C4-2B (cell line): Measurements from ENCODE around the gene ADD1.

ENCODE experiments used
- H3K27ac ChIP-seq: fragments of 450-650 bp; 2 replicates; pipeline ENCODE4 v1.5.1; 2017
- ZFX ChIP-seq: fragments of 450-650 bp; IDR thresholded peaks from 2 replicates; pipeline ENCODE4 v1.6.1; 2017
- TF ChIP-seq, protein P1 (sequence below): fragments of 450-650 bp; conservative IDR thresholded peaks from 2 replicates; pipeline ENCODE4 v1.5.1; 2017; ENCODE audit warnings: mild to moderate bottlenecking

ADD1 gene

DNA sequence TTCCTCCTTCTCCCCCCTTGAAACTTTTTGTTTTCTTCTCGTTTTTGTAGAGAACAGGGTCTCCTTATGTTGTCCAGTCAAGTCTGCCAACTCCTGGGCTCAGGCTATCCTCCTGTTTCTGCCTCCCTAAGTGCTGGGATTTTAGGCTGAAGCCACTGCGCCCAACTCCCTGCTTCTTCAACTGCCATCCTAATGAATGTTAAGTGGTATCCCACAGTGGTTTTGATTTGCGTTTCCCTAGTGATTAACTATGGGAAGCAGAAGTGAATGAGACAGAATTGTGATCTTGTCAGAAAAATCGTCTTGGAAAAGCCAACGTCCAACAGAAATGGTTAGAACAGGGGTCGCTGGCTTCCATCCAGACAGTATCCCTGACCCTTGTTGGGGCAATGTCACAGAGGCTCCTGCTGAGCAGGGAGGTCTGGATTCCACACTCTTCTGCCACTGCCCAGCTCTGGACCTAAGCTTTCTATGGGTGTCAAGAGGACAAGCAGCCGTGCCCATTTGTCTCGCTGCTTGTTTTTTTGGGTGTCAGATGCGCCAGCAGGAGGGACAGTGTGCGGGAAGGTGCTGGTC, 869 bp upstream of the ADD1 start:
- TF ChIP-seq, protein P1, sequence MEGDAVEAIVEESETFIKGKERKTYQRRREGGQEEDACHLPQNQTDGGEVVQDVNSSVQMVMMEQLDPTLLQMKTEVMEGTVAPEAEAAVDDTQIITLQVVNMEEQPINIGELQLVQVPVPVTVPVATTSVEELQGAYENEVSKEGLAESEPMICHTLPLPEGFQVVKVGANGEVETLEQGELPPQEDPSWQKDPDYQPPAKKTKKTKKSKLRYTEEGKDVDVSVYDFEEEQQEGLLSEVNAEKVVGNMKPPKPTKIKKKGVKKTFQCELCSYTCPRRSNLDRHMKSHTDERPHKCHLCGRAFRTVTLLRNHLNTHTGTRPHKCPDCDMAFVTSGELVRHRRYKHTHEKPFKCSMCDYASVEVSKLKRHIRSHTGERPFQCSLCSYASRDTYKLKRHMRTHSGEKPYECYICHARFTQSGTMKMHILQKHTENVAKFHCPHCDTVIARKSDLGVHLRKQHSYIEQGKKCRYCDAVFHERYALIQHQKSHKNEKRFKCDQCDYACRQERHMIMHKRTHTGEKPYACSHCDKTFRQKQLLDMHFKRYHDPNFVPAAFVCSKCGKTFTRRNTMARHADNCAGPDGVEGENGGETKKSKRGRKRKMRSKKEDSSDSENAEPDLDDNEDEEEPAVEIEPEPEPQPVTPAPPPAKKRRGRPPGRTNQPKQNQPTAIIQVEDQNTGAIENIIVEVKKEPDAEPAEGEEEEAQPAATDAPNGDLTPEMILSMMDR, result no peak
- peak overlapping the region; percentile 98 for H3K27ac ChIP-seq

DNA sequence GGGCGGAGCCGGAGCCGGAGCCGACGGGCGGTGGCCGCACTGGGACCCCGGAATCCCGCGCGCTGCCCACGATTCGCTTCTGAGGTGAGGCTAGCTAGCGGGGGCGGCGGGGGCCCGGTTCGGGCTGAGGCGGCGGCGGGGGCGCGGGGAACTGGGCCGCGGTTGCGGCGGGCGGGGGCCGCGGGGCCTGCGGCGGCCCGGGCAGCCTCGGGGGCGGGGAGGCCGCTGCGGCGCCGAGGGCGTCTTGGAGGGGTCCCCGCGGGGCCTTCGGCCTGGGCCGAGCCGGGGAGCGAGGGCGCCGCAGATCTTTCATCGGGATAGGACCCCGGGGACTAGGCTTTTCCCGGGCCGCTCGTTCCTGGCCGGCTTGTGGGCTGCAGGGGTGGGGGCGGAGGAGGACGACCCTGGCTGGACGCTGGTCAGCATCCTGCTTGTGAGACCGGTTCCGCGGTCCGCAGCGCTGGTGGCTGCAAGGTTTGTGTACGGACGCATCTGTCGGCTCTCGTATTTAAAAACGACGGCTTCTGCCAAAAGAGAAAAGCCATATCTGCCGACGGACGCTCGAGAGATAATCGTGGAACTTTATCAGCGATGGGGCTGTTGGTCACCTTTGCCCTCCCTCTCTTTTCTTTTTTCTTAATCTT, 419 bp downstream of the ADD1 start:
- H3K27ac ChIP-seq, result peak overlapping the region; percentile 98
- TF ChIP-seq, protein P1, result no peak
- peak; percentile 88 for TF ChIP-seq ZFX

DNA sequence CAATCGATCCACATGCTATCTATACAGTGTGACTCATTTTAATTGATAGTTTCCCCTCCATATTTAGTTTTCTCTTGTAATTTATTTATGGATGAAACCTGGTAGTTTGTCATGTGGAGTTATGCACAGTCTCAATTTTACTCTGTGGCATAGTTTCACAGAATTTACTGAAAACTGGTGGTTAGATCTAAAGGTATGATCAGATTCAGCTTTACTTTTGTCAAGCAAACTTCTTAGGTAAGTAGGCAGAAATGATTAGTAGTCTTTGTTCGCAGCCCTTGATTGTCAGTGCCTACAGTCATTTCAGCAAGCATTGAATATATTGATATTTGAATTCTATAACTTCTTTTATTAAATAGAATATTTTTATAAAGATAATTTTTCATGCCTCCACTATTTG, 2.5 kb downstream of the ADD1 start:
- TF ChIP-seq ZFX, result no peak
- TF ChIP-seq, protein P1, result no peak

DNA sequence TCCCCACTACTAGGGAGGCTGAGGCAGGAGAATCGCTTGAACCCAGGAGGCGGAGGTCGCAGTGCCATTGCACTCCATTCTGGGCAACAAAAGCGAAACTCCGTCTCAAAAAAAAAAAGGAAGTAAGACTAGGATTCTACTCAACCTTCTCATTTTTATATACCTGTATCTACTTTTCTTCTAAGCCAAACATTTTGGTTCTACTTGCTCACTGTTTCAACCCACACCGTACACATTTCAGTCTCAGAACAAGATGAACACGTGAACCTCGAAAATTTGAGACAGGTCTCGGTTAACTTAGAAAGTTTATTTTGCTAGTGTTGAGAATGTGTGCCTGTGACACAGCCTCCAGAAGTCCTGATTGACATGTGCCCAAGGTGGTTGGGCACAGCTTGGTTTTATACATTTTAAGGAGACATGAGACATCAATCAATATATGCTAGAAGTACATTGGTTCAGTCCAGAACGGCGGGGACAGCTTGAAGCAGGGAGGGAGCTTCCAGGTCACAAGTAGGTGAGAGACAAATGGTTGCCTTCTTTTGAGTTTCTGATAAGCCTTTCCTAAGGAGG, 3.7 kb downstream of the ADD1 start:
- H3K27ac ChIP-seq, result no peak overlapping the region
- TF ChIP-seq, protein P1, result no peak
- TF ChIP-seq ZFX, result no peak

More for the DNA sequence above, 2.5 kb downstream of the ADD1 start:
- H3K27ac ChIP-seq, result no peak overlapping the region

DNA sequence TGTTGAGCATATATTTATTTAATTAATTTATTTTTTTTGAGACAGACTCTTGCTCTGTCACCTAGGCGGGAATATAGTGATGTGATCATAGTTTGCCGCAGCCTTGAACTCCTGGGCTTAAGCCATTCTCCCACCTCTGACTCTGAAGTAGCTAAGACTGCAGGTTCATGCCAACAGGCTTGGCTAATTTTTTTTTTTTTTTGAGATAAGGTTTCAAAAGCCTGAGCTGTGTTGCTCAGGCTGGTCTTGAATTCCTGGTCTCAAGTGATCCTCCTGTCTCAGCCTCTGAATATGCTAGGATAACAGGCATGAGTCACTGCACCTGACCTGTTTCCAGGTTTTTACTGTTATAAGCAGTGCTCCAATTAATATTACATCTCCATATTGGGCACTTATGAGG, 4.8 kb downstream of the ADD1 start:
- H3K27ac ChIP-seq, result no peak overlapping the region
- TF ChIP-seq, protein P1, result no peak
- TF ChIP-seq ZFX, result no peak

DNA sequence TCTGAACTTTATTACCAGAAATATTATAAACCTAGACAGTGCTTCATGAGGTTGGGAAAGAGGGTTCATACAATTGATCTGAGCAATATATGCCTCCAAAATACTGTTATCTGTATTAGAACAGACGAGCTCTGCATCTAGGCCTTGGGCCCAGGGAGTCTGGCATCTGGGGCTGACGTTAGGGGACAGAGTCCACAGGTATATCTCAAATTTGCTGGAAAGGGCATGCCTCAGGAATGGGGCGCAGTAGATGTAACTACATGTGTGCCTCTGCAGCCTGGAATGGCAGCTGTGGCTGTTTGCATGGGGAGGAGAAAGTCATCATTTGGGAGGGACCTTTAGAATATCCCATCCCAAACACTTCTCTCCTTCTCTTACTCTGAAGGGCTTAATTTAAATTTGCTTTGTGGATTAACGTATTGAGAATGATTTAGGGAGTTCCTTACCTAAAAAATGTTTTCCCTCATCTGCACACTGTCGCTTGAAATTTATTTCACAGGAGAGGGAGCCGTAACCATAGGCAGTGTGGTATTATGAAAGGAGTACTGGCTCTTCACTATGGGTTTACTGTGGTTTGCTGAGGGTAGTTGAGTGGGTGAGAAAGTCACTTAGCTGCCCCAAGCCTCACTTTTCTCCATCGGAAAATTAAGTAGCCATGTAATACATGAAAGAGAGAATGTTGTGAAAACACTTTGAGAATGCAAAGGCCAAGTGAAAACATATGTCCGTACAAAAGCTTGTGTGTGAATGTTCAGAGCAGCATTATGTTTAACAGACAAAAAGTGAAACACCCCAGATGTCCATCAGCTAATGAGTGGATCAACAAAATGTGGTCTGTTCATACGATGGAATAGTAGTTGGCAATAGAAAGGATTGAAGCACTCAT, 5.9 kb downstream of the ADD1 start:
- no peak for TF ChIP-seq ZFX
- TF ChIP-seq, protein P1, result no peak
- H3K27ac ChIP-seq, result no peak overlapping the region
